Measurements from ENCODE around the gene SETD2. TPM values are rescaled to one million over a fixed set of nuclear protein-coding genes. Genes with fewer than 3 reads are reported as not detected.
A peak's percentile ranks its signal among the peaks of the same experiment; 100 is the strongest.

The SETD2 gene
- total RNA-seq, 1 experiment from 2014 or later = 47.6 TPM

DNA sequence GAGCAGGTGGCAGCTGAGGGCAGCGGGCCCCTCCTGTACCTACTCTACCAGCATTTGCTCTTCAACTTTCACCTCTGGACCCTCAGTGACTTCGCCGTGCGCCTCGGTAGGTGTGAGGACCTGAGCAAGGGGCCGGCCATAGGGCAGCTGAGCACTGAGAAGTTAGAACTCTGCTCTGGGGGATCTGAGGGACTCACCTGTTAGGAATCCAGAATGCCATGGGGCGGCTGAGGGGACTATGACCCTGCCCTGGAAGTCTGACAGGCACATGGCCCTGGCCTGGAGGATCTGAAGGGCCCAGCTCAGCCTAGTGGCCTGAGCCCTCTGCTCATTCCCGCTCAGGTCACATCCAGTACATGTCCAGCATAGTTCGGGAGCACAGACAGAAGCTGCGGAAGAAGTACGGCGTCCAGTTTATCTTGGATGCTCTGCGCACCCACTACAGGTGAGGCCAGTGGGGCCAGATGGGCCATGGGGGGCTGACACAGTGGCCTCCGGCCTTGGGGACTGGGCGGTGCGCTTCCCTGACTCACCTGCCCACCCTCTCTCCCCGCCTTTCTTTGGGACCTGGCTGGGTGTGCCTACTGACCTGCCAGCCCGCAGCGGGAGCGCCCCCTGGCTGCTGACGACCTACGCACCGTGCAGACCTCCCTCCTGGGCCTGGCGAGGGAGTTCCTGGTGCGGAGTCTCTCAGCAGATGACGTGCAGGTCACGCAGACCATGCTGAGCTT, 165.6 kb downstream of the SETD2 start:
- peak; percentile 69 to 84 for DNase-seq
- H3K9me3 Mint-ChIP-seq (ENCODE audit: unreplicated experiment) = no peaks in the 10 kb centered on the region
- no peak overlapping the region for H3K4me3 Mint-ChIP-seq (ENCODE audit: unreplicated experiment)
- Histone ChIP-seq H3K36me3 (ENCODE audit: control insufficient read depth, insufficient read depth, low read length) (peaks cover 3% of the 10 kb centered on the region), H3K4me1 (peaks cover 11% of the 10 kb centered on the region), H3K4me3 (ENCODE audit: low read depth, low read length) (no peak overlapping the region), H3K27me3 (replicated peaks; ENCODE audit: control insufficient read depth, insufficient read depth, low read length) (no peaks in the 10 kb centered on the region), H3K9me3 (no peaks in the 10 kb centered on the region)
- ChIA-PET CTCF (interaction anchor here (0.6 to 1.5 kb wide), 3 partner anchors 75 to 1005 kb away, joined by 3 to 6 read pairs (median 4); no protein-coding TSS in a partner anchor), POLR2A (no interaction called here)
- peaks cover 38% of the 10 kb centered on the region for H3K36me3 Mint-ChIP-seq (ENCODE audit: insufficient read depth, unreplicated experiment)
- peaks cover 6% of the 10 kb centered on the region for H3K4me1 Mint-ChIP-seq (ENCODE audit: low read depth, unreplicated experiment)
- no TSS peak for BruUV-seq (replicated peaks)
- intact Hi-C loops (cut with micrococcal nuclease; ENCODE audit: unreplicated experiment) = loop anchor here (1.0 to 5.0 kb wide), 3 partner anchors 17 to 75 kb away; no protein-coding TSS in a partner anchor
- H3K27me3 Mint-ChIP-seq (ENCODE audit: insufficient read depth, unreplicated experiment) = no peaks in the 10 kb centered on the region
- TF ChIP-seq, protein P1, sequence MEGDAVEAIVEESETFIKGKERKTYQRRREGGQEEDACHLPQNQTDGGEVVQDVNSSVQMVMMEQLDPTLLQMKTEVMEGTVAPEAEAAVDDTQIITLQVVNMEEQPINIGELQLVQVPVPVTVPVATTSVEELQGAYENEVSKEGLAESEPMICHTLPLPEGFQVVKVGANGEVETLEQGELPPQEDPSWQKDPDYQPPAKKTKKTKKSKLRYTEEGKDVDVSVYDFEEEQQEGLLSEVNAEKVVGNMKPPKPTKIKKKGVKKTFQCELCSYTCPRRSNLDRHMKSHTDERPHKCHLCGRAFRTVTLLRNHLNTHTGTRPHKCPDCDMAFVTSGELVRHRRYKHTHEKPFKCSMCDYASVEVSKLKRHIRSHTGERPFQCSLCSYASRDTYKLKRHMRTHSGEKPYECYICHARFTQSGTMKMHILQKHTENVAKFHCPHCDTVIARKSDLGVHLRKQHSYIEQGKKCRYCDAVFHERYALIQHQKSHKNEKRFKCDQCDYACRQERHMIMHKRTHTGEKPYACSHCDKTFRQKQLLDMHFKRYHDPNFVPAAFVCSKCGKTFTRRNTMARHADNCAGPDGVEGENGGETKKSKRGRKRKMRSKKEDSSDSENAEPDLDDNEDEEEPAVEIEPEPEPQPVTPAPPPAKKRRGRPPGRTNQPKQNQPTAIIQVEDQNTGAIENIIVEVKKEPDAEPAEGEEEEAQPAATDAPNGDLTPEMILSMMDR (IDR thresholded peaks at IDR 0.05; ENCODE audit: insufficient read depth in 1 of 2, low read depth in 1 of 2, low read length in 1 of 2, severe bottlenecking in 1 of 2, unreplicated experiment in 1 of 2) = peak; percentile 76 to 85
- no peak overlapping the region for H3K27ac Mint-ChIP-seq (ENCODE audit: unreplicated experiment)

DNA sequence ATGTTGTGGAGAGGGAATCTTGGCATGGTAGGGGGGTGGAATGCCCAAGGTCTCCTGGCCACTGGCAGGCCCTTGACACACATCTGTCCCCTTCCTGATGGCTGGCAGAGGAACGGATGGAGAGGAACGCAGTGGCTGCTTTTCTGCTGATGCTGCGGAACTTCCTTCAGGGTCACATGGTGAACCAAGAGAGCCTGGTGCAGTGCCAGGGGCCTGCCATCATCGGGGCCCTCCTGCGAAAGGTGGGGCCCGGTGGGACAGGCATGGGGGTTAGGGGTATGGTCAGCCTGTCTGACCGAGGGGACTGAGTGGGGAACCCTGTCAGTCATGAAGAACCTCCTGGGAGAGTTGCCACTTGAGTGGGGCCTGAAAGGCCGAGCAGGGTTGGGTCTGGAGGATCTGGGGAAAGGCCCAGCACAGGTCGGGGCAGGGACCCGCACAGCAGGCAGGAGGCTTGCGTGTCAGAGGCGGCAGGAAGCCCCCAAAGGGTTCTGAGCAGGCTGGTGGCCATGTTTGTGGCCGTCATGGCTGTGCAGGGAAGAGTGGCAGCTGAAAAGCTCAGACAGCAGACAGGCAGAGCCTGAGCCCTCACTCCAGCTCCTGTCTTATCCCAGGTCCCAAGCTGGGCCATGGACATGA, 166.3 kb downstream of the SETD2 start:
- Histone ChIP-seq H3K4me1 (peaks cover 11% of the 10 kb centered on the region), H3K27me3 (replicated peaks; ENCODE audit: control insufficient read depth, insufficient read depth, low read length) (no peaks in the 10 kb centered on the region), H3K9me3 (no peaks in the 10 kb centered on the region), H3K4me3 (ENCODE audit: low read depth, low read length) (no peak overlapping the region), H3K36me3 (ENCODE audit: control insufficient read depth, insufficient read depth, low read length) (peaks cover 3% of the 10 kb centered on the region)
- no TSS peak for BruUV-seq (replicated peaks)
- no peaks in the 10 kb centered on the region for H3K27me3 Mint-ChIP-seq (ENCODE audit: insufficient read depth, unreplicated experiment)
- H3K36me3 Mint-ChIP-seq (ENCODE audit: insufficient read depth, unreplicated experiment) = peaks cover 33% of the 10 kb centered on the region
- DNase-seq = no peak
- no peak overlapping the region for H3K4me3 Mint-ChIP-seq (ENCODE audit: unreplicated experiment)
- ChIA-PET POLR2A (no interaction called here), CTCF (interaction anchor here (1.1 to 1.7 kb wide), 2 partner anchors 74 to 88 kb away, joined by 4 to 7 read pairs (median 6); no protein-coding TSS in a partner anchor)
- peaks cover 6% of the 10 kb centered on the region for H3K4me1 Mint-ChIP-seq (ENCODE audit: low read depth, unreplicated experiment)
- TF ChIP-seq, protein P1 (IDR thresholded peaks at IDR 0.05; ENCODE audit: insufficient read depth in 1 of 2, low read depth in 1 of 2, low read length in 1 of 2, severe bottlenecking in 1 of 2, unreplicated experiment in 1 of 2) = no peak
- intact Hi-C loops (cut with micrococcal nuclease; ENCODE audit: unreplicated experiment) = loop anchor here (1.0 to 5.0 kb wide), 3 partner anchors 17 to 74 kb away; no protein-coding TSS in a partner anchor
- H3K27ac Mint-ChIP-seq (ENCODE audit: unreplicated experiment) = no peak overlapping the region
- no peaks in the 10 kb centered on the region for H3K9me3 Mint-ChIP-seq (ENCODE audit: unreplicated experiment)

DNA sequence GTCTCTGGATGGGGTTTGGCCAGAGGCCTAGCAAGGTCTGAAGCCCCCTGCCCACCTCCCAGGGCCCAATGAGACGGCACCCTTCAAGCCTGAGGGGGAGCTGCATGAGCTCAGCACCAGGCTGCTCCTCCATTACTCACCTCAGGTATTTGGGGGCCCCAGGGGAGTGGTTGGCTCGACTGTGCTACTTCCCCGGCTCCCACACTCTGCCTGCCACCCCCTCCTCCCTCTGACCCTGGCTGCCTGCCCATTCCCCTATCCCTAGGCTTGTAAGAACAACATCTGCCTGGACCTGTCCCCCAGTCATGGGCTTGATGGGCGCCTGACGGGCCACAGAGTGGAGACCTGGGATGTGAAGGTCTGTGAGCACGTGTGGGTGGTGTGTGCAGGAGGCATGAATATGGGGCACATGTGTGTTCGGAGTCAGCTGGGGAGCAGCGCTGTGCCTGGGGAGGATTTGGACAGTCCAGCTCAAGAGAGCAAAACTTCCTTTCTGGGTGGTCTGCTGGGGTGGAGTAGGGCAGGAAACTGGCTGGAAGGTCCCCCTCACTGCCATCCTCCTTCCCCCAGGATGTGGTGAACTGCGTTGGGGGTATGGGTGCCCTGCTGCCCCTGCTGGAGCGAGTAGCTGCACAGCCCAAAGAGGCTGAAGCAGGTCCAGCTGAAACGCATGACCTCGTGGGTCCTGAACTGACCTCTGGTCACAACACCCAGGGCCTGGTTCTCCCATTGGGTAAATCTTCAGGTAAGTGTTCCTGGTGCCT, 167.0 kb downstream of the SETD2 start:
- Mint-ChIP-seq H3K4me3 (ENCODE audit: unreplicated experiment) (no peak overlapping the region), H3K27ac (ENCODE audit: unreplicated experiment) (no peak overlapping the region), H3K9me3 (ENCODE audit: unreplicated experiment) (no peaks in the 10 kb centered on the region), H3K36me3 (ENCODE audit: insufficient read depth, unreplicated experiment) (peaks cover 33% of the 10 kb centered on the region), H3K4me1 (ENCODE audit: low read depth, unreplicated experiment) (peaks cover 6% of the 10 kb centered on the region), H3K27me3 (ENCODE audit: insufficient read depth, unreplicated experiment) (no peaks in the 10 kb centered on the region)
- Histone ChIP-seq H3K36me3 (ENCODE audit: control insufficient read depth, insufficient read depth, low read length) (peaks cover 3% of the 10 kb centered on the region), H3K27me3 (replicated peaks; ENCODE audit: control insufficient read depth, insufficient read depth, low read length) (no peaks in the 10 kb centered on the region), H3K4me3 (ENCODE audit: low read depth, low read length) (no peak overlapping the region), H3K9me3 (no peaks in the 10 kb centered on the region), H3K4me1 (peaks cover 11% of the 10 kb centered on the region)
- BruUV-seq (replicated peaks) = no TSS peak
- DNase-seq = no peak
- intact Hi-C loops (cut with micrococcal nuclease; ENCODE audit: unreplicated experiment) = loop anchor here (5.0 kb wide), 1 partner anchor 55 kb away; no protein-coding TSS in a partner anchor
- TF ChIP-seq, protein P1 (IDR thresholded peaks at IDR 0.05; ENCODE audit: insufficient read depth in 1 of 2, low read depth in 1 of 2, low read length in 1 of 2, severe bottlenecking in 1 of 2, unreplicated experiment in 1 of 2) = no peak
- ChIA-PET CTCF (interaction anchor here (0.6 to 1.7 kb wide), 4 partner anchors 17 to 87 kb away, joined by 3 to 7 read pairs (median 4); no protein-coding TSS in a partner anchor), POLR2A (no interaction called here)
